ENCODE data around the gene MDM1.

Gene MDM1

GRCh38 chr12:68354977-68355541, 22.9 kb upstream of the MDM1 start:
- no peak for DNase-seq

GRCh38 chr12:68352067-68352466, 19.9 kb upstream of the MDM1 start:
- no peak for DNase-seq

GRCh38 chr12:68350753-68351152, 18.6 kb upstream of the MDM1 start:
- no peak for DNase-seq

GRCh38 chr12:68349921-68350606, 17.9 kb upstream of the MDM1 start:
- no peak for DNase-seq

- DNase-seq = no peak
Observed at GRCh38 chr12:68349220-68349621, 17.1 kb upstream of the MDM1 start.

- no peak for DNase-seq
Observed at GRCh38 chr12:68348419-68348818, 16.3 kb upstream of the MDM1 start.

- no peak for DNase-seq
Observed at GRCh38 chr12:68345763-68346162, 13.6 kb upstream of the MDM1 start.

GRCh38 chr12:68344126-68344525, 12.0 kb upstream of the MDM1 start:
- no peak for DNase-seq

- DNase-seq = no peak
Observed at GRCh38 chr12:68342966-68343365, 10.8 kb upstream of the MDM1 start.

GRCh38 chr12:68341822-68342221, 9.7 kb upstream of the MDM1 start:
- no peak for DNase-seq

- no peak for DNase-seq
Observed at GRCh38 chr12:68340404-68341270, 8.5 kb upstream of the MDM1 start.

- DNase-seq = no peak
Observed at GRCh38 chr12:68336889-68337303, 4.7 kb upstream of the MDM1 start.

GRCh38 chr12:68335462-68335861, 3.3 kb upstream of the MDM1 start:
- DNase-seq = no peak

- peak; percentile 55 for DNase-seq
Observed at GRCh38 chr12:68334132-68334531, 2.0 kb upstream of the MDM1 start.

GRCh38 chr12:68332728-68333630, 817 bp upstream of the MDM1 start:
- no peak for DNase-seq

GRCh38 chr12:68331500-68331868, 678 bp downstream of the MDM1 start:
- no peak for DNase-seq

- no peak for DNase-seq
Observed at GRCh38 chr12:68327896-68328295, 4.3 kb downstream of the MDM1 start.

GRCh38 chr12:68326716-68327115, 5.4 kb downstream of the MDM1 start:
- DNase-seq = peak; percentile 88

- no peak for DNase-seq
Observed at GRCh38 chr12:68325966-68326365, 6.2 kb downstream of the MDM1 start.

GRCh38 chr12:68324531-68324930, 7.6 kb downstream of the MDM1 start:
- DNase-seq = no peak

- DNase-seq = no peak
Observed at GRCh38 chr12:68321140-68321539, 11.0 kb downstream of the MDM1 start.

- DNase-seq = no peak
Observed at GRCh38 chr12:68319988-68320623, 12.1 kb downstream of the MDM1 start.

All from inflammatory macrophage treated with lipopolysaccharide for 4 hours (primary cell).